ENCODE results near the gene CWC15.

- no peak for TF ChIP-seq CTCF (conservative IDR thresholded peaks at IDR 0.05; ENCODE audit: low read length)
- no peak for TF ChIP-seq EZH2phosphoT487 (IDR thresholded peaks at IDR 0.05; ENCODE audit: borderline replicate concordance, low read depth, low read length)
Measured at GRCh38 chr11:94922321-94923003, 50.9 kb downstream of the CWC15 start.

Measured in OCI-LY7 (cell line).